SK-N-MC (cell line): ENCODE measurements around the gene FMN2.

ENCODE experiments used
- DNase-seq: peaks from one replicate; pipeline ENCODE4 v3.0.0-alpha.2; 2011; ENCODE audit warnings: low read depth, low spot score
- H3K27ac ChIP-seq: fragments of 200-600 bp; sonication (generic); 2 replicates; pipeline ENCODE4 v1.5.1; 2016; ENCODE audit warnings: mixed run types
- H3K36me3 ChIP-seq: fragments of 200-600 bp; sonication (generic); 2 replicates; pipeline ENCODE4 v1.6.1; 2017; ENCODE audit warnings: antibody characterized with exemption, low read length, mixed read lengths; ENCODE audit not compliant: insufficient read depth
- H3K4me3 ChIP-seq: fragments of 200-600 bp; sonication (generic); 2 replicates; pipeline ENCODE4 v1.5.1; 2016
- H3K9ac ChIP-seq: fragments of 200-600 bp; sonication (generic); 2 replicates; pipeline ENCODE4 v1.8.0; 2017; ENCODE audit warnings: mixed run types, mixed read lengths; ENCODE audit not compliant: insufficient read length
- H3K9me3 ChIP-seq: fragments of 200-600 bp; sonication (generic); 2 replicates; pipeline ENCODE4 v1.6.1; 2017; ENCODE audit warnings: low read depth, mild to moderate bottlenecking, antibody characterized with exemption, low read length, moderate library complexity, mixed read lengths
- EZH2 ChIP-seq: fragments of 200-600 bp; sonication (generic); IDR thresholded peaks from one replicate; pipeline ENCODE4 v1.6.1; 2017; ENCODE audit warnings: antibody characterized with exemption
- FOXP2 ChIP-seq: optimal IDR thresholded peaks from 2 replicates; pipeline ENCODE3; 2011; ENCODE audit warnings: mild to moderate bottlenecking, moderate library complexity; ENCODE audit not compliant: insufficient read depth; ENCODE audit errors: extremely low read length, control extremely low read depth
- POLR2AphosphoS5 ChIP-seq: IDR thresholded peaks from 2 replicates; pipeline ENCODE4 v1.6.1; 2012; ENCODE audit warnings: mild to moderate bottlenecking, low read depth, low read length, borderline replicate concordance

Gene FMN2

GRCh38 chr1:240138867-240139266 is 47.2 kb downstream of the FMN2 start:
- Histone ChIP-seq H3K9ac (no peak overlapping the region), H3K36me3 (no peaks in the 10 kb centered on the region), H3K4me3 (no peak overlapping the region), H3K9me3 (no peaks in the 10 kb centered on the region), H3K27ac (no peak overlapping the region)
- no peak for TF ChIP-seq POLR2AphosphoS5
- TF ChIP-seq EZH2 = no peak
- TF ChIP-seq FOXP2 = no peak
- no peak for DNase-seq

GRCh38 chr1:240139511-240139910 is 47.8 kb downstream of the FMN2 start:
- TF ChIP-seq EZH2 (no peak), POLR2AphosphoS5 (no peak), FOXP2 (no peak)
- Histone ChIP-seq H3K27ac (no peak overlapping the region), H3K36me3 (no peaks in the 10 kb centered on the region), H3K9me3 (no peaks in the 10 kb centered on the region), H3K9ac (no peak overlapping the region), H3K4me3 (no peak overlapping the region)
- DNase-seq = no peak

GRCh38 chr1:240145120-240145519 is 53.4 kb downstream of the FMN2 start:
- Histone ChIP-seq H3K9me3 (no peaks in the 10 kb centered on the region), H3K9ac (no peak overlapping the region), H3K27ac (no peak overlapping the region), H3K4me3 (no peak overlapping the region), H3K36me3 (no peaks in the 10 kb centered on the region)
- TF ChIP-seq FOXP2 (no peak), POLR2AphosphoS5 (no peak), EZH2 (no peak)
- no peak for DNase-seq

GRCh38 chr1:240148333-240148732 is 56.6 kb downstream of the FMN2 start:
- no peak overlapping the region for H3K27ac ChIP-seq
- H3K9me3 ChIP-seq = no peaks in the 10 kb centered on the region
- DNase-seq = no peak
- no peaks in the 10 kb centered on the region for H3K36me3 ChIP-seq
- no peak for TF ChIP-seq FOXP2
- TF ChIP-seq POLR2AphosphoS5 = no peak
- TF ChIP-seq EZH2 = no peak
- no peak overlapping the region for H3K4me3 ChIP-seq
- no peak overlapping the region for H3K9ac ChIP-seq

GRCh38 chr1:240149484-240150094 is 57.9 kb downstream of the FMN2 start:
- TF ChIP-seq EZH2 (no peak), POLR2AphosphoS5 (no peak), FOXP2 (no peak)
- no peak overlapping the region for H3K4me3 ChIP-seq
- H3K27ac ChIP-seq = no peak overlapping the region
- no peaks in the 10 kb centered on the region for H3K9me3 ChIP-seq
- no peaks in the 10 kb centered on the region for H3K36me3 ChIP-seq
- H3K9ac ChIP-seq = no peak overlapping the region
- DNase-seq = peak; percentile 2

- H3K27ac ChIP-seq = no peak overlapping the region
- no peaks in the 10 kb centered on the region for H3K9me3 ChIP-seq
- DNase-seq = no peak
- TF ChIP-seq EZH2 (no peak), POLR2AphosphoS5 (no peak), FOXP2 (no peak)
- H3K9ac ChIP-seq = no peak overlapping the region
- no peaks in the 10 kb centered on the region for H3K36me3 ChIP-seq
- no peak overlapping the region for H3K4me3 ChIP-seq
Measured at GRCh38 chr1:240151136-240151735, 59.6 kb downstream of the FMN2 start.

- TF ChIP-seq EZH2 = no peak
- no peak for TF ChIP-seq POLR2AphosphoS5
- no peak for TF ChIP-seq FOXP2
- H3K36me3 ChIP-seq = no peaks in the 10 kb centered on the region
- DNase-seq = no peak
- H3K9me3 ChIP-seq = no peaks in the 10 kb centered on the region
- no peak overlapping the region for H3K4me3 ChIP-seq
- no peak overlapping the region for H3K27ac ChIP-seq
- H3K9ac ChIP-seq = no peak overlapping the region
Measured at GRCh38 chr1:240152611-240153297, 61.1 kb downstream of the FMN2 start.

- Histone ChIP-seq H3K9me3 (no peaks in the 10 kb centered on the region), H3K27ac (no peak overlapping the region)
- DNase-seq = no peak
Measured at GRCh38 chr1:240155605-240156004, 63.9 kb downstream of the FMN2 start.

GRCh38 chr1:240164742-240165141 is 73.1 kb downstream of the FMN2 start:
- TF ChIP-seq EZH2 = no peak
- TF ChIP-seq FOXP2 = no peak
- TF ChIP-seq POLR2AphosphoS5 = no peak
- H3K4me3 ChIP-seq = no peak overlapping the region
- no peak overlapping the region for H3K9ac ChIP-seq
- no peaks in the 10 kb centered on the region for H3K36me3 ChIP-seq
- H3K9me3 ChIP-seq = no peaks in the 10 kb centered on the region
- no peak overlapping the region for H3K27ac ChIP-seq
- no peak for DNase-seq

More at GRCh38 chr1:240155605-240156004, 63.9 kb downstream of the FMN2 start:
- H3K4me3 ChIP-seq = no peak overlapping the region
- no peak overlapping the region for H3K9ac ChIP-seq
- TF ChIP-seq FOXP2 (no peak), POLR2AphosphoS5 (no peak), EZH2 (no peak)
- H3K36me3 ChIP-seq = no peaks in the 10 kb centered on the region
